DOHH2 (cell line): ENCODE measurements around the gene CIDEB.

Experiments used
- CTCF ChIP-seq: fragments of 200-600 bp; sonication (generic); IDR thresholded peaks from one replicate; pipeline ENCODE4 v1.5.1; 2014; ENCODE audit warnings: antibody characterized with exemption, mild to moderate bottlenecking, low read depth, low read length; ENCODE audit not compliant: poor library complexity, severe bottlenecking
- EZH2phosphoT487 ChIP-seq: fragments of 200-600 bp; sonication (generic); IDR thresholded peaks from 2 replicates; pipeline ENCODE4 v1.6.1; 2017; ENCODE audit warnings: borderline replicate concordance, mild to moderate bottlenecking, antibody characterized with exemption, low read length, moderate library complexity, mixed read lengths

- TF ChIP-seq EZH2phosphoT487 (no peak), CTCF (no peak)
Measured at GRCh38 chr14:24269368-24269767, 38.4 kb downstream of the CIDEB start.
